IPS-18a (cell line): ENCODE measurements around the gene DDX10.
"Not testable (repeated sequence)": the region's sequence is repeated elsewhere in the genome, so short reads cannot be mapped to it uniquely, and the experiment has no call there.

Source experiments
- H3K27ac ChIP-seq: one replicate; pipeline ENCODE4 v1.5.1; 2013; ENCODE audit warnings: low read length
- H3K27me3 ChIP-seq: one replicate; pipeline ENCODE4 v1.6.1; 2013; ENCODE audit warnings: mild to moderate bottlenecking, low read length; ENCODE audit not compliant: control insufficient read depth, insufficient read depth
- H3K36me3 ChIP-seq: one replicate; pipeline ENCODE4 v1.6.1; 2013; ENCODE audit warnings: low read depth, low read length; ENCODE audit not compliant: control insufficient read depth
- H3K4me1 ChIP-seq: one replicate; pipeline ENCODE4 v1.6.1; 2013; ENCODE audit warnings: low read depth, low read length; ENCODE audit not compliant: control insufficient read depth
- H3K4me3 ChIP-seq: one replicate; pipeline ENCODE4 v1.5.1; 2013; ENCODE audit warnings: low read length
- H3K9ac ChIP-seq: one replicate; pipeline ENCODE4 v1.6.1; 2013; ENCODE audit warnings: mild to moderate bottlenecking, low read length, moderate library complexity
- H3K9me3 ChIP-seq: one replicate; pipeline ENCODE4 v1.6.1; 2013; ENCODE audit warnings: low read depth, low read length; ENCODE audit not compliant: control insufficient read depth

DDX10 gene

DNA sequence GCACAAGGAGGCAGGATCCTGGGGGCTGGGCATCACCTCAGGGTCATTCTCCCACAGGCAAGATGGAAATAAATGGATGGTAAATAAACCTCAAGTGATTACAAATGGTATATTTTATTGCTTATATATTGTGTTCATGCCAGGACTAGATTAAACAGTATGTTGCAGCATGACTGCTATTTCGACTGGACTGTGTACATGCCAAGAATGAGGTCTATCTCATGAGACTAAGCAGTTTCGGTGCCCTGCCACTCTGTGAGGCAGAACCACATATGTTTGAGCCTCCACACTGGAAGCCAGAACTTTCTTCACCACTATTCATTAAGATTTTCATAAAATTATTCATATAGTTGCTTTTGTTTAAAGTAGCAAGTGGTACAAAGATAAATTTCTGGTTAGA lies 140.2 kb downstream of the DDX10 start:
- no peak overlapping the region for H3K4me3 ChIP-seq
- no peak overlapping the region for H3K27ac ChIP-seq
- no peaks in the 10 kb centered on the region for H3K4me1 ChIP-seq
- H3K9me3 ChIP-seq: no peaks in the 10 kb centered on the region
- H3K27me3 ChIP-seq: no peaks in the 10 kb centered on the region
- no peak overlapping the region for H3K9ac ChIP-seq
- H3K36me3 ChIP-seq: no peaks in the 10 kb centered on the region

DNA sequence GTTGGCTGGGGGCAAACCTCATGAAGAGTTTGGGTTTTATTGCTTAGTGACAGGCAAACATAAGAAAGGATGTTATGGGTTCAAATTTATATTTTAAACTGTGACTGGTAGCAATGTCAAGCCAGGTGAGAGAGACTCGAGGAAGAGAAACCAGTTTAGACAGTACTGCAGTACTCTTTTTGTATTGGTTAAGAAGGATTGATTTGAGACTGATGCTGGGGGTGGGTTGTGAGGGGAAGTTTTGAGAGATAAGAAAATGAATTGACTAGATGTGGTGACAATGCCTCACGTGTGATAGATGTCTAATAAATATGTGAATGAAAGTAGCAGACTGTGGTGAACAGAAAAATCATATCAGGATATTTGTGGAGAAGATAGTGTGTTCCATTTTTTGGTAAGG lies 142.4 kb downstream of the DDX10 start:
- no peaks in the 10 kb centered on the region for H3K27me3 ChIP-seq
- no peaks in the 10 kb centered on the region for H3K4me1 ChIP-seq
- H3K27ac ChIP-seq: no peak overlapping the region
- H3K9me3 ChIP-seq: no peaks in the 10 kb centered on the region
- H3K36me3 ChIP-seq: no peaks in the 10 kb centered on the region
- H3K9ac ChIP-seq: no peak overlapping the region
- no peak overlapping the region for H3K4me3 ChIP-seq

DNA sequence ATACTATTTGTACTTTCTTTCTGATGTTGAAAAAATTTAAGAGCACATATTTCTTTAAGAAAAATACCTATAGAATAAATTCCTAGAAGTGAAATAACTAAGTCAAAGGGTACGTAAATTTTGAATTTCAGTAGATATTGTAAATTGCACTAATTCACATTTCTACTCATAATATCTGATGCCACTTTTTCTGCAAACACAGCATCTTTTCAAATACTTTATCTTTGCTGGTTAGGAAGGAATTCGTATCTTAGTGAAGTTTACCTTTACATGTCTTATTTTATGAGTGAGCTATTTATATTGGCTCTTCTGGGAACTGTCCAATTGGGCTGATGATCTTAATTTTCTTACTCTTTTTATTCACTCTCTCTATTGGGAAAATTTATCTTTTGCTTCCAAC lies 148.2 kb downstream of the DDX10 start:
- Histone ChIP-seq H3K36me3 (no peaks in the 10 kb centered on the region), H3K4me3 (no peak overlapping the region), H3K27me3 (no peaks in the 10 kb centered on the region), H3K9ac (no peak overlapping the region), H3K4me1 (no peaks in the 10 kb centered on the region), H3K9me3 (no peaks in the 10 kb centered on the region), H3K27ac (no peak overlapping the region)

DNA sequence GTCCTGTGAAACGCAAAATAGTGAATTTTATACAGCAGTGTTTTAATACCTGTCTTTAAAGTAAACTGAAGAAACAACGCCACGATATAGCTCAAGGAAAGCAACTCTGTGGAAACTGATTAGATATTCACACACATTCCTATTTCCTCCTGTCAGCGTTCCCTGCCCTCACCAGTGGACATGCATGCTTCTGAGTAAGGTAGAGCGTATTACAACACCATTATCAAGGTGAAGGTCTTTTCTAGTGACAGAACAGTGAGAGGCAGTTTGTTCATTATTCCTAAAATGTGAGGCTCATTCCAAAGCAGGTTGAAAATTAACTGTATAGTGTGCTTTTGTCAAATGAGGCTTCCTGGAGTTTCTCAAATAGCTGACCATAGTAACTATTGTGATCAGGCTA lies 153.1 kb downstream of the DDX10 start:
- H3K4me1 ChIP-seq: no peaks in the 10 kb centered on the region
- no peaks in the 10 kb centered on the region for H3K27me3 ChIP-seq
- no peaks in the 10 kb centered on the region for H3K9me3 ChIP-seq
- no peak overlapping the region for H3K4me3 ChIP-seq
- no peaks in the 10 kb centered on the region for H3K36me3 ChIP-seq
- no peak overlapping the region for H3K27ac ChIP-seq
- H3K9ac ChIP-seq: no peak overlapping the region

DNA sequence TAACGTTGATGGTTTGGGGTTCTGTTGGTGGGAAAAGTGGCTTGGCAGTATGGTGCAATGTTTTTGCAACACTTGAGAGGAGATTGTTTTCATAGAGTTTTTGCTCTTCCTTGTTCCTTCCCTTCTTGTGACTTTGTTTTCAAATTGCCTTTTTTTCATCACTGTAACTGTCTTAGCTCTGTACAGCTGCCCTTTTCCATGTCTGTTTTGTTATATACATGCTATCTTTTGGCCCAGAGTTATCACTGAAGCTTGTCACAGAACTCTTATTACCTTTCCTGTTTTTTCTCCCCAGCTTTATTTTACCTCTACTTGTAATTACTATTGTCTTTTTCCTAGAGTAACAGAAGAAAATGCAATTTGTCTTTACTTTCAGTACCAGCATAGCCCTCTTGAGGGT lies 154.1 kb downstream of the DDX10 start:
- H3K36me3 ChIP-seq: no peaks in the 10 kb centered on the region
- H3K9ac ChIP-seq: no peak overlapping the region
- H3K27me3 ChIP-seq: no peaks in the 10 kb centered on the region
- H3K27ac ChIP-seq: no peak overlapping the region
- H3K4me3 ChIP-seq: no peak overlapping the region
- H3K4me1 ChIP-seq: no peaks in the 10 kb centered on the region
- H3K9me3 ChIP-seq: no peaks in the 10 kb centered on the region

DNA sequence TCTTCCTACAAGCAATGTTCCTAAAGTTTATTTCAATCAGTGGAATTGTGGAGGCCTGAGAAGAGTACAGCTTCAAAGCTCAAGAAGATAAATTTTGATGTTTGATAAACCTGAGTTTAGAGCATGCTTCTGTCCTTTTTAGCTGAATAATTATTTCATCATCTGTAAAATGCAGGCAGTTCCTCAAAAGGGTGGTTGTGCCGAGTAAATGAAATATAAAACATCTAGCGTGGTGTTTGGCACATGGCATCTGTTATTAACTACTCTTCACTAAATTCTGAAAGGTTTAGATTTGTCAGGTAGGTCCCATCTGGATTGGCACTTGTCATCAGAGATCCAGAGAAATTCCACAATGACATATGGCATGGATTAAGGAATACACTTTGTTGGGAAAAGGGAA lies 155.1 kb downstream of the DDX10 start:
- Histone ChIP-seq H3K36me3 (no peaks in the 10 kb centered on the region), H3K4me1 (no peaks in the 10 kb centered on the region), H3K9me3 (no peaks in the 10 kb centered on the region), H3K9ac (no peak overlapping the region), H3K27ac (no peak overlapping the region), H3K27me3 (no peaks in the 10 kb centered on the region), H3K4me3 (no peak overlapping the region)

DNA sequence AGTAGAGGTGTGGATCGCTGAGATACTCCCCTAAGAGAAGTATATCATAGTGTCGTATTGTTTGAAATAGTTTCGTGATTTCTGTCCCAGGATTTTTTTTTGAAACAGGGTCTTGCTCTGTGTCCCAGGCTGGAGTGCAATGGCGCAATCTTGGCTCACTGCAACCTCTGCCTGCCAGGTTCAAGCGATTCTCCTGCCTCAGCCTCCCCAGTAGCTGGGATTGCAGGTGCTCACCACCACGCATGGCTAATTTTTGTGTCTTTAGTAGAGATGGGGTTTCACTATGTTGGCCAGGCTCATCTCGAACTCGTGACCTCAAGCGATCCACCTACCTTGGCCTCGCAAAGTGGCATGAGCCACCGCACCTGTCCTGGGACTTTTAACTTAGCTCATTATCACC lies 159.1 kb downstream of the DDX10 start:
- H3K27ac ChIP-seq, H3K9ac ChIP-seq, H3K4me3 ChIP-seq, H3K4me1 ChIP-seq, H3K36me3 ChIP-seq, H3K9me3 ChIP-seq, H3K27me3 ChIP-seq: not testable (repeated sequence)

DNA sequence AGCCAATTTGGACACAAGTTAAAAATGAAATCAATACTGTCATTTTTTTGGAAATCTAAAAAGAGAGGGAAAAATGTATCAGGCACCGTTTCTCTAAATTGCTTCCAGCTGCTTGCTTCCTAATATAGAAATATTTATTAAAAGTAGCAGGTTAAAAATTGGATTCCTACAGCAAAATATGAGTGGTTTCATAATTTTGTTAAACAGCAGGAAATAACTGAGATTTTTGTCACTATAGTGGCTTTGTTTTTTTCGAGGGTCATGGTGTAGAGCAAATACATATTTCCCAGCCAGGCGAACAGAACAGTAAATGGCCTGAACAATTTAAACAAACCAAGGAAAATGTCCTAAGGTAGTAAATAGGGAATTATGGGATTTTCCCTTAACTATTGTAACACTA lies 159.7 kb downstream of the DDX10 start:
- H3K9ac ChIP-seq: no peak overlapping the region
- no peak overlapping the region for H3K4me3 ChIP-seq
- no peaks in the 10 kb centered on the region for H3K27me3 ChIP-seq
- H3K9me3 ChIP-seq: no peaks in the 10 kb centered on the region
- H3K36me3 ChIP-seq: no peaks in the 10 kb centered on the region
- no peak overlapping the region for H3K27ac ChIP-seq
- no peaks in the 10 kb centered on the region for H3K4me1 ChIP-seq

DNA sequence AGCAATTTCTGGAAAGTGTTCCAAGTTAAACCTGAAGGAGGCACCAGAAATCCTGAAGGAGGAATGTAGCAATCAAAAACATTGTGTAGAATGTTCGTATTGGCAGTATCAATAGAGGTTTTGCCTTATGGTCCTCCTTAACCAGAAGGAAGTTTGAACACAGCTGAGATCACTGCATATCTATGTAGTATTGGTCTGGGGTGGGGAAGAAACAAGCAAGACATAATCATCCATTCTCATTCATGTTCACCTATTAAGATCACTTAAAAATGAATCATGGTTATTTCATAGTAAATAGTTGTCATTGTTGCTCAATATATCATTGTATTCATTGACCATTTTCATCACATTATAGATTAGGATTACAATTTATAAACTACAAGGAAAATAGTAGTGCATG lies 160.5 kb downstream of the DDX10 start:
- no peaks in the 10 kb centered on the region for H3K27me3 ChIP-seq
- H3K36me3 ChIP-seq: no peaks in the 10 kb centered on the region
- H3K27ac ChIP-seq: no peak overlapping the region
- no peak overlapping the region for H3K9ac ChIP-seq
- no peak overlapping the region for H3K4me3 ChIP-seq
- no peaks in the 10 kb centered on the region for H3K9me3 ChIP-seq
- H3K4me1 ChIP-seq: no peaks in the 10 kb centered on the region

DNA sequence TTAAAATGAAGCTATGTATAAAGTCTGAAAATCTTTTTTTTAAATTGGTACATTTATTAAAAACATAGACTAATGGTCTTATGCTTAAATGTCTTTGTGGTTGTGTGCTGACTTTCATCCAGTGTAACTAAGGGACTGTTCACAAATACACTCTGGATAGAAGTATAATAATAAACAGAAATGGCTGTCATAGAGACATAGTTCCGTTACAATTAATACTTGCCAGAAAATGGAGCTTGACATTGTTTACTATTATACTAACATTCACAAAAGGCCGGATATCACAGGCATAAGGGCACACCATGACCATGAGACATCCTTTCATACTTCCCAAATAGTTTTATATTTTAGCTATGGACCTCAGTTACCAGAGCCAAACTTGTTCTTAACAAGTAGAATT lies 161.3 kb downstream of the DDX10 start:
- no peak overlapping the region for H3K4me3 ChIP-seq
- H3K9ac ChIP-seq: no peak overlapping the region
- no peaks in the 10 kb centered on the region for H3K9me3 ChIP-seq
- no peak overlapping the region for H3K27ac ChIP-seq
- no peaks in the 10 kb centered on the region for H3K36me3 ChIP-seq
- H3K27me3 ChIP-seq: no peaks in the 10 kb centered on the region
- no peaks in the 10 kb centered on the region for H3K4me1 ChIP-seq

DNA sequence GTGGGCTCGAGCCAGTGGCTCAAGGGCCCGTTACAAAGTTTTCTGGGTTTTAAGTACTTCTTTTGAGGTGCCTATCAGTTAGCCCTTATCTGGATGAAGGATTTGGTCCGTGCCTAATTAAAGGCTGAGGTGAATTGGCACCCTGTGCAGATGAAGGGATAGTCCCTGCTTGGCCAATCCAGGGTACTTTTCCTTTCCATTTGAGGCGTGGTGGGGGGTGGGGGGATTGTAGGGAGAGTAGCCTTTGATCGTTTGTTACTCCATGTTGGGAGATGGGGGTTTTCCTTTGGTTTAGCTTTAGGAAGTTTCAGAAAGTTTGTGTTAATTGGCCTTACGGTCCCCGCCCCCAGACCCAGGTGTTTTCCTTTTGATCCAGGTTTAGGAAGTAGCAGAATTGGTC lies 170.8 kb downstream of the DDX10 start:
- no peak overlapping the region for H3K27ac ChIP-seq
- no peaks in the 10 kb centered on the region for H3K27me3 ChIP-seq
- peaks cover 6% of the 10 kb centered on the region for H3K4me1 ChIP-seq
- H3K9ac ChIP-seq: no peak overlapping the region
- peaks cover 9% of the 10 kb centered on the region for H3K36me3 ChIP-seq
- H3K9me3 ChIP-seq: no peaks in the 10 kb centered on the region
- H3K4me3 ChIP-seq: no peak overlapping the region

DNA sequence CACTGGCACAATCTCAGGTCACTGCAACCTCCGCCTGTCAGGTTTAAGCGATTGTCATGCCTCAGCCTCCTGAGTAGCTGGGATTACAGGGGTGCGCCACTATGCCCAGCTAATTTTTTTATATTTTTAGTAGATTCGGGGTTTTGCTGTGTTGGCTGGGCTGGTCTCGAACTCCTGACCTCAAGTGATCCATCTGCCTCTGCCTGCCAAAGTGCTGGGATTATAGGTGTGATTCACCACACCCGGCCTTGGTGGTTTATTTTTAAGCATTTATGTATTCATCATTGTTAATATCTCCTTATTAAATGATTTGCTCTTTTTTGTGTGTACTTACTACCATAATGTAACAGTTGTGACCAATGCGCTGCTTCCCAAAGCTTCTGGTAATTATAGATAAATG lies 171.7 kb downstream of the DDX10 start:
- H3K36me3 ChIP-seq: peaks cover 9% of the 10 kb centered on the region
- H3K4me3 ChIP-seq: no peak overlapping the region

More for the DNA sequence above, 171.7 kb downstream of the DDX10 start:
- H3K27ac ChIP-seq: no peak overlapping the region
- no peaks in the 10 kb centered on the region for H3K27me3 ChIP-seq
- H3K9me3 ChIP-seq: no peaks in the 10 kb centered on the region
- H3K9ac ChIP-seq: no peak overlapping the region
- H3K4me1 ChIP-seq: peaks cover 6% of the 10 kb centered on the region
